Vagina (tissue), 2 donors: ENCODE results near the gene LDB1.

Experiments used
- CTCF ChIP-seq, 3 experiments: fragments of 450-650 bp in 2 of 3; fragments of 200-600 bp in 1 of 3; sonication (generic) in 1 of 3; IDR thresholded peaks; one replicate each; pipeline ENCODE4 v1.5.1; 2017 to 2019; ENCODE audit warnings: antibody characterized with exemption in 3 of 3, mild to moderate bottlenecking in 2 of 3, moderate library complexity in 2 of 3
- POLR2A ChIP-seq, 2 donors: fragments of 450-650 bp; IDR thresholded peaks; one replicate each; pipeline ENCODE4 v1.6.1; 2017; ENCODE audit warnings: antibody characterized with exemption in 2 of 2, mild to moderate bottlenecking in 2 of 2, moderate library complexity in 2 of 2
- POLR2AphosphoS5 ChIP-seq, 2 donors: sonication (generic); formaldehyde crosslinking; IDR thresholded peaks; one replicate each; pipeline ENCODE4 v1.9.0; 2017; ENCODE audit warnings: antibody characterized with exemption in 2 of 2, mild to moderate bottlenecking in 2 of 2, low read depth in 1 of 2; ENCODE audit not compliant: insufficient read depth in 1 of 2

GRCh38 chr10:102064868-102065560 is 55.2 kb downstream of the LDB1 start, which contains the start of gene HPS6:
- TF ChIP-seq POLR2AphosphoS5 (IDR thresholded peaks at IDR 0.05; ENCODE audit: insufficient read depth in 1 of 2, low read depth in 1 of 2) (peak; percentile 35 to 68), CTCF (IDR thresholded peaks at IDR 0.05) (no peak), POLR2A (IDR thresholded peaks at IDR 0.05) (peak in 1 of 2 donors; percentile 21)
